Thoracic aorta (tissue), 2 donors: ENCODE measurements around the gene FPR1. TPM values are rescaled to one million over a fixed set of nuclear protein-coding genes. Genes with fewer than 3 reads are reported as not detected.

Experiments used
- ATAC-seq: fragments of 150-250 bp; one replicate; pipeline ENCODE4 v1.8.0; 2017; ENCODE audit warnings: low read depth; ENCODE audit not compliant: insufficient number of reproducible peaks, low FRiP score
- DNase-seq: peaks from one replicate; pipeline ENCODE4 v3.0.0-alpha.2; 2020; ENCODE audit warnings: low spot score
- H3K27ac ChIP-seq, 2 donors: fragments of 200-600 bp; sonication (generic); 1 replicate in 1 of 2; 2 replicates in 1 of 2; pipeline ENCODE4 v1.5.1; 2016; ENCODE audit warnings: mild to moderate bottlenecking in 2 of 2, moderate library complexity in 2 of 2
- H3K27me3 ChIP-seq: fragments of 200-600 bp; sonication (generic); replicated peaks from 2 replicates; pipeline ENCODE4 v1.6.0; 2016; ENCODE audit warnings: mild to moderate bottlenecking; ENCODE audit not compliant: insufficient read depth
- H3K36me3 ChIP-seq: fragments of 200-600 bp; sonication (generic); one replicate; pipeline ENCODE4 v1.5.1; 2016
- H3K4me1 ChIP-seq, 2 donors: fragments of 200-600 bp; sonication (generic); 1 replicate in 1 of 2; 2 replicates in 1 of 2; pipeline versions ENCODE4 v1.5.1 to v1.6.0; 2016; ENCODE audit warnings: low read depth in 2 of 2, mild to moderate bottlenecking in 1 of 2; ENCODE audit not compliant: control insufficient read depth in 1 of 2
- H3K4me3 ChIP-seq: fragments of 200-600 bp; sonication (generic); 2 replicates; pipeline ENCODE4 v1.5.1; 2016; ENCODE audit warnings: mild to moderate bottlenecking
- H3K9me3 ChIP-seq: fragments of 200-600 bp; sonication (generic); 2 replicates; pipeline ENCODE4 v1.5.1; 2016
- total RNA-seq, 2 donors: library from RNA; depleted of rRNA; stranded (reverse); fragments of >200 nt; gene quantifications; one replicate each; pipeline versions ENCODE4 v1.1.0 to v1.2.3, GENCODE V29; 2016
- TF ChIP-seq, protein P1 (sequence below): fragments of 200-600 bp; sonication (generic); IDR thresholded peaks from one replicate; pipeline ENCODE4 v1.5.1; 2019; ENCODE audit warnings: antibody characterized with exemption

The FPR1 gene
- total RNA-seq, 2 donors from 2014 or later: 30.2 to 39.3 TPM

DNA sequence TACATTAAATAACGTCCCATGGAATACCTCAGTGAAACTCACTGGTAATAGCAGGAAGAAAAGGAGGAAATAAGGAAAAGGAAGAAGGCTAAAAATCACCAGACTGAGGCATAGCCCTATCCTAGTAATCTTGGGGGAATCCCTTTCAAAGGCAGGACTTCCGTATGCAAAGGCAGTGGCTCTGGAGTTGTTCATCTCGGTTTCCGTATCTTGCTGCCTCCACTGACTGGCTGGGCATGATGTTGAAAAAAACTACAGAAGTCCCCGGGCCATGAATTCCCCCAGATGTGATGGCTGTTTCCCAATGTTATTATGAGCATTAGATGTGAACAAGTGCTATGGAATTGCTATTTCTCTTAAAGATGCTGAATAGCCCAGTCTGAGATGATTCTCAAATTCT is 14.8 kb upstream of the FPR1 start:
- TF ChIP-seq, protein P1, sequence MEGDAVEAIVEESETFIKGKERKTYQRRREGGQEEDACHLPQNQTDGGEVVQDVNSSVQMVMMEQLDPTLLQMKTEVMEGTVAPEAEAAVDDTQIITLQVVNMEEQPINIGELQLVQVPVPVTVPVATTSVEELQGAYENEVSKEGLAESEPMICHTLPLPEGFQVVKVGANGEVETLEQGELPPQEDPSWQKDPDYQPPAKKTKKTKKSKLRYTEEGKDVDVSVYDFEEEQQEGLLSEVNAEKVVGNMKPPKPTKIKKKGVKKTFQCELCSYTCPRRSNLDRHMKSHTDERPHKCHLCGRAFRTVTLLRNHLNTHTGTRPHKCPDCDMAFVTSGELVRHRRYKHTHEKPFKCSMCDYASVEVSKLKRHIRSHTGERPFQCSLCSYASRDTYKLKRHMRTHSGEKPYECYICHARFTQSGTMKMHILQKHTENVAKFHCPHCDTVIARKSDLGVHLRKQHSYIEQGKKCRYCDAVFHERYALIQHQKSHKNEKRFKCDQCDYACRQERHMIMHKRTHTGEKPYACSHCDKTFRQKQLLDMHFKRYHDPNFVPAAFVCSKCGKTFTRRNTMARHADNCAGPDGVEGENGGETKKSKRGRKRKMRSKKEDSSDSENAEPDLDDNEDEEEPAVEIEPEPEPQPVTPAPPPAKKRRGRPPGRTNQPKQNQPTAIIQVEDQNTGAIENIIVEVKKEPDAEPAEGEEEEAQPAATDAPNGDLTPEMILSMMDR: no peak
- H3K27me3 ChIP-seq: no peaks in the 10 kb centered on the region
- H3K9me3 ChIP-seq: no peaks in the 10 kb centered on the region
- H3K36me3 ChIP-seq: no peaks in the 10 kb centered on the region
- H3K4me1 ChIP-seq: no peaks in the 10 kb centered on the region
- ATAC-seq: no peak
- H3K4me3 ChIP-seq: no peak overlapping the region
- H3K27ac ChIP-seq: no peak overlapping the region
- no peak for DNase-seq

DNA sequence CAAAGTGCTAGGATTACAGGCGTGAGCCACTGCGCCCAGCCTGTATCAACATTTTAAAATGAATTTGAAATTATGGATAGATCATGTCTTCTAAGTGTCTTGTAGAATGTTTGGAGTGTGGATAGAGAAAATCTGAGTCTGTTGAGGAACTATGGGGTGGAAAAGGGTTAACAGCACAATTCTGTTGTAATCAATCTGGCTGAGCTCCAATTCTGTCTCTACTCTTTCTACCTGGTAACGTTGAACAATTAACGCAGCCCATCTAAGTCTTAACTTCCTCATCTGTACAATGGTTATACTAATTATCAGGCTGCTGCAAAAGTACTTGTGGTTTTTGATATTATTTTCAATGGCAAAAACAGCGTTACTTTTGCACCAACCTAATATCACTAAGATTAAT is 13.4 kb upstream of the FPR1 start:
- TF ChIP-seq, protein P1: no peak
- ATAC-seq (no peak), DNase-seq (no peak)
- Histone ChIP-seq H3K9me3 (no peaks in the 10 kb centered on the region), H3K4me3 (no peak overlapping the region), H3K4me1 (no peaks in the 10 kb centered on the region), H3K36me3 (no peaks in the 10 kb centered on the region), H3K27ac (no peak overlapping the region), H3K27me3 (no peaks in the 10 kb centered on the region)

DNA sequence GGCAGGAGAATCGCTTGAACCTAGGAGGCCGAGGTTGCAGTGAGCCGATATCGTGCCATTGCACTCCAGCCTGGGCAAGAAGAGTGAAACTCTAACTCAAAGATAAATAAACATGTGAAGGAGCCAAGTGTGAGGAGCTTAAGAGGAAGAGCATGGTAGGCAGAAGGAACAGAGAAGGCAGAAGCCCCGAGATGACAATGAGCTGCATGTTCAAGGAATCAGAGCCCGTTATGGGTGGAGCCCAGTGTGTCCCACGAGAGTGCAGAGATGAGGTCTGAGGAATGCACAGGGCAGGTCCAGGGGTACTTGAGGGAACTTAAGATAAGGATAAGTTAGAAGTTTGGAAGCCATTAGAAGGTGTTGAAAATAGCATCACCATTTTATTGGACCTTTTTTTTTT is 10.0 kb upstream of the FPR1 start:
- Histone ChIP-seq H3K4me3 (no peak overlapping the region), H3K27me3 (no peaks in the 10 kb centered on the region), H3K27ac (no peak overlapping the region), H3K4me1 (no peaks in the 10 kb centered on the region), H3K36me3 (no peaks in the 10 kb centered on the region), H3K9me3 (no peaks in the 10 kb centered on the region)
- TF ChIP-seq, protein P1: no peak
- ATAC-seq (no peak), DNase-seq (no peak)

DNA sequence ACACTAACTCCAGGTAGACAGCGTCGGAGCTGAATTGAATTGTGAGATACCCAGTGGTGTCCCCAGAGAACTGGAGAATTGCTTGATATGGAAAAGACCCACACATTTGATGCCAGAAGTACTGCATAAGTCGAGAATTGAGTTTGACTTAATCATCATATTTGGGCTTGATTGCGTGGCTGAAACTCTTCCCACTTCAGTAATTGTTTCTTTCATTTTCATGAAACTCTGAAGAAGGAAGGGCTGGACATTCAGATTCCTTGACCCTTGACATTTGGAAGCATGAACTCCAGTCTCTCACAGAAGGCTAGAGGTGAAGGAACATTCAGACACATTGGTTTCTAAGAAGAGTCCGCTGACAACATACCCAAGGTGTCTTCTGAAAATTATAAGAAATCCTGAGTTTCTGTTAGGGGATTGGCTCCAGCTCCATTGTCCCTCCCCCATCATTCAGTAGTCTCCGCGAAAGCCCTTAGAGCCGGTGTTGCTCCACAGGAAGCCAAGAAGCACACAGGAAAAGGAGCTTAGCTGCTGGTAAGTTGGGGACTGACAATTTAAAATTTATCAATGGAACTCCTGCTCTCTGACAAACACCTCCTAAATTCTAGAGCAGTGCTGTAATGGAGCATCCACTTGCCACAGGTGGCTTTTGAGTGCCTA is 9.1 kb upstream of the FPR1 start, which contains the start of gene FPR2:
Gene FPR2 (plus strand): TSS at position 484 of the 660 bp plus-strand sequence. CDS start 7,479 bp downstream, outside the sequence.
- TF ChIP-seq, protein P1: no peak
- Histone ChIP-seq H3K36me3 (no peaks in the 10 kb centered on the region), H3K4me3 (no peak within 1 kb of the TSS), H3K9me3 (no peaks in the 10 kb centered on the region), H3K4me1 (no peaks in the 10 kb centered on the region), H3K27ac (no peak within 1 kb of the TSS), H3K27me3 (no peaks in the 10 kb centered on the region)
- no peak for DNase-seq
- no peak for ATAC-seq

DNA sequence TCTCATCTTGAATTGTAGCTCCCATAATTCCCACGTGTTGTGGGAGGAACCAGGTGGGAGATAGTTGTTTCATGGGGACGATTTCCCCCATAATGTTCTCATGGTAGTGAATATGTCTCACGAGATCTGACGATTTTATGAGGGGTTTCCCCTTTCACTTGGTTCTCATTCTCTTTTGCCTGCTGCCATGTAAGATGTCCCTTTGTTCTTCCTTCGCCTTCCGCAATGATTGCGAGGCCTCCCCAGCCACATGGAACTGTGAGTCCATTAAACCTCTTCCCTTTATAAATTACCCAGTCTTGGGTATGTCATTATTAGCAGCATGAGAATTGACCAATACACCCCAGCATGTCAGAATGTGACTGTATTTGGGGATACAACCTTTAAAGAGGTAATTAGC is 3.9 kb upstream of the FPR1 start:
- TF ChIP-seq, protein P1: no peak
- Histone ChIP-seq H3K4me1 (no peaks in the 10 kb centered on the region), H3K27me3 (no peaks in the 10 kb centered on the region), H3K4me3 (no peak overlapping the region), H3K9me3 (no peaks in the 10 kb centered on the region), H3K36me3 (no peaks in the 10 kb centered on the region), H3K27ac (no peak overlapping the region)
- ATAC-seq (no peak), DNase-seq (no peak)
